ENCODE data around the gene SCAPER.

- TF ChIP-seq CTCF (IDR thresholded peaks at IDR 0.05) (no peak), POLR2A (IDR thresholded peaks at IDR 0.05) (no peak)
Measured at GRCh38 chr15:76664895-76665294, 240.2 kb downstream of the SCAPER start.
